ENCODE results near the gene ARID5B.

DNA sequence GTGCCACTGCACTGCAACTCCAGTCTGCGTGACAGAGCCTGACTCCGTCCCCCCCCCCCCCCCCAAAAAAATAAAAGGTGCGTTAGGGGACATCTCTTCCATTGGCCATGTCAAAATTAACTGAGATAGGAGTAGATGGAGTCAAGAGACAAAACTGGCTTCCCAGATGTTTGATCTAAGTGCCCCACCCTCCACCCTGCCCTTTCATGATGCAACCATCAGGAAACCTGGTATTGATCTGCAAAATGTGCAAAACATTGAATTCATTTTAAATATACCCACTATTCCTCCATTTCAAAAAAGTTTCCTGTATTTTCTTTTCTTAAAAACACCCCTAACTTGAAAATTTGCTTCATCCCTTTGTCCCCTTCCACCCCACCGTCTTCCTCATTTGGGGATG, 17.5 kb downstream of the ARID5B start:
- TF ChIP-seq, protein P1, sequence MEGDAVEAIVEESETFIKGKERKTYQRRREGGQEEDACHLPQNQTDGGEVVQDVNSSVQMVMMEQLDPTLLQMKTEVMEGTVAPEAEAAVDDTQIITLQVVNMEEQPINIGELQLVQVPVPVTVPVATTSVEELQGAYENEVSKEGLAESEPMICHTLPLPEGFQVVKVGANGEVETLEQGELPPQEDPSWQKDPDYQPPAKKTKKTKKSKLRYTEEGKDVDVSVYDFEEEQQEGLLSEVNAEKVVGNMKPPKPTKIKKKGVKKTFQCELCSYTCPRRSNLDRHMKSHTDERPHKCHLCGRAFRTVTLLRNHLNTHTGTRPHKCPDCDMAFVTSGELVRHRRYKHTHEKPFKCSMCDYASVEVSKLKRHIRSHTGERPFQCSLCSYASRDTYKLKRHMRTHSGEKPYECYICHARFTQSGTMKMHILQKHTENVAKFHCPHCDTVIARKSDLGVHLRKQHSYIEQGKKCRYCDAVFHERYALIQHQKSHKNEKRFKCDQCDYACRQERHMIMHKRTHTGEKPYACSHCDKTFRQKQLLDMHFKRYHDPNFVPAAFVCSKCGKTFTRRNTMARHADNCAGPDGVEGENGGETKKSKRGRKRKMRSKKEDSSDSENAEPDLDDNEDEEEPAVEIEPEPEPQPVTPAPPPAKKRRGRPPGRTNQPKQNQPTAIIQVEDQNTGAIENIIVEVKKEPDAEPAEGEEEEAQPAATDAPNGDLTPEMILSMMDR (IDR thresholded peaks at IDR 0.05; ENCODE audit: extremely low read depth in 1 of 2, insufficient read depth in 1 of 2, low read depth in 1 of 2, low read length in 2 of 2), result no peak
- no peak for TF ChIP-seq POLR2A (IDR thresholded peaks at IDR 0.05; ENCODE audit: low read depth, low read length)
- TF ChIP-seq POLR2AphosphoS5 (IDR thresholded peaks at IDR 0.05; ENCODE audit: insufficient read depth, low read depth, low read length), result no peak
- TF ChIP-seq, protein P2, sequence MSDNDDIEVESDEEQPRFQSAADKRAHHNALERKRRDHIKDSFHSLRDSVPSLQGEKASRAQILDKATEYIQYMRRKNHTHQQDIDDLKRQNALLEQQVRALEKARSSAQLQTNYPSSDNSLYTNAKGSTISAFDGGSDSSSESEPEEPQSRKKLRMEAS (IDR thresholded peaks at IDR 0.05; ENCODE audit: insufficient read depth, insufficient read length), result no peak
- no peak for TF ChIP-seq GATA2 (IDR thresholded peaks at IDR 0.05; ENCODE audit: insufficient read depth, insufficient read length, low read depth, low read length)

Measured in endothelial cell of umbilical vein (primary cell).